ENCODE results near the gene SPECC1. TPM values are rescaled to one million over a fixed set of nuclear protein-coding genes. Genes with fewer than 3 reads are reported as not detected.

The SPECC1 gene
- total RNA-seq, 1 experiment from 2014 or later: 55.3 TPM

GRCh38 chr17:20187049-20187448 lies 177.9 kb downstream of the SPECC1 start:
- Mint-ChIP-seq H3K27ac (ENCODE audit: low read depth, unreplicated experiment) (no peak overlapping the region), H3K9me3 (ENCODE audit: unreplicated experiment) (no peaks in the 10 kb centered on the region), H3K36me3 (ENCODE audit: insufficient read depth, unreplicated experiment) (no peaks in the 10 kb centered on the region), H3K4me1 (ENCODE audit: insufficient read depth, unreplicated experiment) (peaks cover 38% of the 10 kb centered on the region), H3K4me3 (ENCODE audit: unreplicated experiment) (no peak overlapping the region), H3K27me3 (ENCODE audit: insufficient read depth, unreplicated experiment) (no peaks in the 10 kb centered on the region)
- BruUV-seq (replicated peaks): no TSS peak
- no peak for DNase-seq (ENCODE audit: unreplicated experiment)
- intact Hi-C loops (cut with micrococcal nuclease): no loop called here
- TF ChIP-seq CTCF (IDR thresholded peaks at IDR 0.05; ENCODE audit: unreplicated experiment): no peak
- CTCF ChIA-PET: interaction anchor here (1.3 kb wide), 1 partner anchor 66 kb away, joined by 9 read pairs; no protein-coding TSS in a partner anchor
- POLR2A ChIA-PET: interaction anchor here (1.3 to 1.8 kb wide), 2 partner anchors 12 to 31 kb away, joined by 4 read pairs; no protein-coding TSS in a partner anchor

GRCh38 chr17:20189302-20189701 lies 180.1 kb downstream of the SPECC1 start:
- H3K4me3 Mint-ChIP-seq (ENCODE audit: unreplicated experiment): no peak overlapping the region
- BruUV-seq (replicated peaks): no TSS peak
- no peaks in the 10 kb centered on the region for H3K9me3 Mint-ChIP-seq (ENCODE audit: unreplicated experiment)
- POLR2A ChIA-PET: interaction anchor here (0.6 to 6.1 kb wide), 9 partner anchors 12 to 1097 kb away, joined by 3 to 49 read pairs (median 5); no protein-coding TSS in a partner anchor
- DNase-seq (ENCODE audit: unreplicated experiment): peak; percentile 71
- H3K4me1 Mint-ChIP-seq (ENCODE audit: insufficient read depth, unreplicated experiment): peaks cover 39% of the 10 kb centered on the region
- H3K36me3 Mint-ChIP-seq (ENCODE audit: insufficient read depth, unreplicated experiment): peaks cover 7% of the 10 kb centered on the region
- CTCF ChIA-PET: interaction anchor here (1.8 kb wide), 1 partner anchor 39 kb away, joined by 8 read pairs; no protein-coding TSS in a partner anchor
- no peaks in the 10 kb centered on the region for H3K27me3 Mint-ChIP-seq (ENCODE audit: insufficient read depth, unreplicated experiment)
- intact Hi-C loops (cut with micrococcal nuclease): no loop called here
- no peak for TF ChIP-seq CTCF (IDR thresholded peaks at IDR 0.05; ENCODE audit: unreplicated experiment)
- peak overlapping the region; percentile 57 for H3K27ac Mint-ChIP-seq (ENCODE audit: low read depth, unreplicated experiment)

GRCh38 chr17:20189979-20190378 lies 180.8 kb downstream of the SPECC1 start:
- ChIA-PET CTCF (interaction anchor here (1.8 kb wide), 1 partner anchor 38 kb away, joined by 8 read pairs; no protein-coding TSS in a partner anchor), POLR2A (interaction anchor here (0.6 to 6.1 kb wide), 6 partner anchors 16 to 33 kb away, joined by 3 to 49 read pairs (median 10); no protein-coding TSS in a partner anchor)
- no peak for TF ChIP-seq CTCF (IDR thresholded peaks at IDR 0.05; ENCODE audit: unreplicated experiment)
- intact Hi-C loops (cut with micrococcal nuclease): loop anchor here (2.0 kb wide), 1 partner anchor 33 kb away; no protein-coding TSS in a partner anchor
- Mint-ChIP-seq H3K27ac (ENCODE audit: low read depth, unreplicated experiment) (peak overlapping the region; percentile 57), H3K9me3 (ENCODE audit: unreplicated experiment) (no peaks in the 10 kb centered on the region), H3K4me3 (ENCODE audit: unreplicated experiment) (no peak overlapping the region), H3K27me3 (ENCODE audit: insufficient read depth, unreplicated experiment) (no peaks in the 10 kb centered on the region), H3K36me3 (ENCODE audit: insufficient read depth, unreplicated experiment) (peaks cover 7% of the 10 kb centered on the region), H3K4me1 (ENCODE audit: insufficient read depth, unreplicated experiment) (peaks cover 39% of the 10 kb centered on the region)
- BruUV-seq (replicated peaks): no TSS peak
- DNase-seq (ENCODE audit: unreplicated experiment): no peak

GRCh38 chr17:20190605-20191004 lies 181.4 kb downstream of the SPECC1 start:
- TF ChIP-seq CTCF (IDR thresholded peaks at IDR 0.05; ENCODE audit: unreplicated experiment): no peak
- peak overlapping the region; percentile 87 for H3K27ac Mint-ChIP-seq (ENCODE audit: low read depth, unreplicated experiment)
- peaks cover 7% of the 10 kb centered on the region for H3K36me3 Mint-ChIP-seq (ENCODE audit: insufficient read depth, unreplicated experiment)
- H3K4me1 Mint-ChIP-seq (ENCODE audit: insufficient read depth, unreplicated experiment): peaks cover 39% of the 10 kb centered on the region
- POLR2A ChIA-PET: interaction anchor here (0.6 to 6.1 kb wide), 7 partner anchors 9 to 34 kb away, joined by 3 to 49 read pairs (median 7); no protein-coding TSS in a partner anchor
- BruUV-seq (replicated peaks): no TSS peak
- peak overlapping the region; percentile 19 for H3K4me3 Mint-ChIP-seq (ENCODE audit: unreplicated experiment)
- H3K9me3 Mint-ChIP-seq (ENCODE audit: unreplicated experiment): no peaks in the 10 kb centered on the region
- DNase-seq (ENCODE audit: unreplicated experiment): no peak
- intact Hi-C loops (cut with micrococcal nuclease): loop anchor here (2.0 kb wide), 1 partner anchor 34 kb away; no protein-coding TSS in a partner anchor
- no peaks in the 10 kb centered on the region for H3K27me3 Mint-ChIP-seq (ENCODE audit: insufficient read depth, unreplicated experiment)
- CTCF ChIA-PET: no interaction called here
